K562 (cell line): ENCODE results near the gene PTPRB. TPM values are rescaled to one million over a fixed set of nuclear protein-coding genes. Genes with fewer than 3 reads are reported as not detected.
A peak's percentile ranks its signal among the peaks of the same experiment; 100 is the strongest.

Source experiments
- ATAC-seq: fragments of 200-7000 bp; cut with Tn5 transposase; 3 replicates; pipeline ENCODE4 v1.9.1; 2020; ENCODE audit warnings: moderate library complexity
- BruUV-seq: library from RNA; stranded (reverse); fragments of 400-500 nt; replicated peaks from 2 replicates; lab custom pipeline; 2021; lab: Mats Ljungman, UMichigan
- CTCF ChIA-PET: fragments of 300-600 bp; formaldehyde crosslinking; extraction: SDS; loops from one replicate; lab custom pipeline; 2021; ENCODE audit warnings: low intra/inter-chr PET ratio; lab: Yijun Ruan, JAX
- POLR2A ChIA-PET: fragments of 300-600, 350-650 bp; sonication (Branson Sonifier 250); formaldehyde crosslinking; extraction: SDS; loops from one replicate; lab custom pipeline; 2021; ENCODE audit warnings: antibody characterized with exemption, inconsistent platforms; lab: Yijun Ruan, JAX
- DNase-seq, 4 experiments: peaks; one replicate each; pipeline versions ENCODE4 v3.0.0 to v3.0.0-alpha.2; 2011 to 2018; ENCODE audit warnings: low spot score in 3 of 4, mixed read lengths in 3 of 4; ENCODE audit errors: extremely low read depth in 1 of 4
- FAIRE-seq: peaks from 2 replicates; lab custom pipeline; 2011; peaks lifted over from hg19 to GRCh38; lab: Jason Lieb, UNC
- H2AFZ ChIP-seq: 2 replicates; pipeline ENCODE4 v1.6.0; 2011; ENCODE audit warnings: low read depth, low read length, control low read depth, inconsistent platforms
- H3K27ac ChIP-seq: fragments of 200-600 bp; 3 replicates; pipeline ENCODE4 v1.8.0; 2011; ENCODE audit warnings: low read depth, mild to moderate bottlenecking, control low read depth, inconsistent platforms, low read length, moderate library complexity, mixed read lengths; ENCODE audit errors: extremely low read depth
- H3K27me3 ChIP-seq, 2 experiments: fragments of 300-600 bp in 1 of 2; 2 replicates in 1 of 2; 3 replicates in 1 of 2; pipeline versions ENCODE4 v1.6.0 to v1.8.0; 2011; ENCODE audit warnings: inconsistent platforms in 2 of 2, low read length in 2 of 2, mild to moderate bottlenecking in 1 of 2, mixed read lengths in 1 of 2, moderate library complexity in 1 of 2; ENCODE audit not compliant: control insufficient read depth in 2 of 2, insufficient read depth in 2 of 2
- H3K36me3 ChIP-seq: fragments of 300-600 bp; 3 replicates; pipeline ENCODE4 v1.8.0; 2011; ENCODE audit warnings: mild to moderate bottlenecking, low read length, inconsistent platforms; ENCODE audit not compliant: control insufficient read depth, insufficient read depth
- H3K4me1 ChIP-seq, 2 experiments: fragments of 200-600 bp in 1 of 2; replicated peaks in 1 of 2; 2 replicates in 1 of 2; 3 replicates in 1 of 2; pipeline versions ENCODE4 v1.5.1 to v1.8.0; 2011; ENCODE audit warnings: inconsistent platforms in 2 of 2, low read length in 2 of 2, mild to moderate bottlenecking in 1 of 2, mixed read lengths in 1 of 2, moderate library complexity in 1 of 2; ENCODE audit not compliant: control insufficient read depth in 2 of 2, insufficient read depth in 2 of 2
- H3K4me2 ChIP-seq: 2 replicates; pipeline ENCODE4 v1.6.1; 2011; ENCODE audit warnings: low read length, control low read depth, inconsistent platforms, mixed read lengths; ENCODE audit not compliant: insufficient read depth
- H3K4me3 ChIP-seq: fragments of 200-600 bp; sonication (generic), shearing (Covaris generic); 2 replicates; pipeline ENCODE4 v1.5.1; 2016; ENCODE audit warnings: control low read depth, inconsistent platforms
- H3K79me2 ChIP-seq: fragments of 200-600 bp; 3 replicates; pipeline ENCODE4 v1.8.0; 2011; ENCODE audit warnings: low read length, inconsistent platforms; ENCODE audit not compliant: control insufficient read depth, insufficient read depth
- H3K9ac ChIP-seq, 2 experiments: 2 replicates each; pipeline versions ENCODE4 v1.6.0 to v1.6.1; 2011; ENCODE audit warnings: low read depth in 2 of 2, low read length in 2 of 2, control low read depth in 1 of 2, inconsistent platforms in 1 of 2, mild to moderate bottlenecking in 1 of 2, mixed read lengths in 1 of 2; ENCODE audit not compliant: insufficient read depth in 1 of 2
- H3K9me1 ChIP-seq: one replicate; pipeline ENCODE4 v1.6.0; 2011; ENCODE audit warnings: inconsistent platforms, mild to moderate bottlenecking, low read length, moderate library complexity; ENCODE audit not compliant: control insufficient read depth, insufficient read depth
- H3K9me3 ChIP-seq: replicated peaks from 2 replicates; pipeline ENCODE4 v1.5.1; 2011; ENCODE audit warnings: low read depth, low read length, inconsistent platforms; ENCODE audit not compliant: control insufficient read depth, insufficient read depth
- H4K20me1 ChIP-seq: replicated peaks from 2 replicates; pipeline ENCODE4 v1.6.1; 2011; ENCODE audit warnings: low read length, inconsistent platforms, mixed read lengths; ENCODE audit not compliant: control insufficient read depth, insufficient read depth
- ATF3 ChIP-seq, 2 experiments: fragments of 450-650 bp in 1 of 2; sonication (generic) in 1 of 2; formaldehyde crosslinking in 1 of 2; IDR thresholded peaks in 1 of 2; conservative IDR thresholded peaks in 1 of 2; 2 replicates each; pipeline versions ENCODE4 v1.6.1 to v1.8.1; 2016 to 2023; ENCODE audit warnings: mild to moderate bottlenecking in 2 of 2, moderate library complexity in 2 of 2, inconsistent platforms in 1 of 2, missing genetic modification reagents in 1 of 2
- C11orf30 ChIP-seq: fragments of 450-650 bp; IDR thresholded peaks from 2 replicates; pipeline ENCODE4 v1.6.1; 2016; ENCODE audit warnings: low read depth, mild to moderate bottlenecking
- ELK3 ChIP-seq: fragments of 450-650 bp; formaldehyde crosslinking; IDR thresholded peaks from 2 replicates; pipeline ENCODE4 v1.4.0; 2020; ENCODE audit warnings: mild to moderate bottlenecking
- HDAC8 ChIP-seq: fragments of 450-650 bp; IDR thresholded peaks from 2 replicates; pipeline ENCODE4 v1.6.1; 2016; ENCODE audit warnings: mild to moderate bottlenecking, missing genetic modification characterization, moderate library complexity, missing compliant biosample characterization
- MAFF ChIP-seq: IDR thresholded peaks from 2 replicates; pipeline ENCODE4 v1.6.1; 2012; ENCODE audit warnings: low read length, improper control_type of control experiment
- NR2C2 ChIP-seq, 2 experiments: fragments of 200-800 bp in 1 of 2; sonication (Bioruptor generic) in 1 of 2; sonication (generic) in 1 of 2; formaldehyde crosslinking in 1 of 2; IDR thresholded peaks; 2 replicates each; pipeline versions ENCODE4 v1.6.1 to v1.8.0; 2016 to 2022; ENCODE audit warnings: mild to moderate bottlenecking in 1 of 2, missing compliant biosample characterization in 1 of 2, missing genetic modification characterization in 1 of 2, missing genetic modification reagents in 1 of 2
- NR3C1 ChIP-seq: sonication (generic); formaldehyde crosslinking; IDR thresholded peaks from 2 replicates; pipeline ENCODE4 v1.8.1; 2022; ENCODE audit warnings: missing genetic modification reagents
- OTX1 ChIP-seq: fragments of 450-650 bp; formaldehyde crosslinking; IDR thresholded peaks from 2 replicates; pipeline ENCODE4 v1.4.0; 2022; ENCODE audit warnings: mild to moderate bottlenecking
- YBX1 ChIP-seq: fragments of 450-650 bp; IDR thresholded peaks from 2 replicates; pipeline ENCODE4 v1.7.1; 2016; ENCODE audit warnings: mild to moderate bottlenecking
- ZKSCAN1 ChIP-seq: fragments of 150-350 bp; IDR thresholded peaks from 2 replicates; pipeline ENCODE4 v1.6.1; 2016; ENCODE audit warnings: low read depth, low read length
- ZNF23 ChIP-seq: fragments of 250-450 bp; sonication (Bioruptor Pico); IDR thresholded peaks from 2 replicates; pipeline ENCODE4 v1.4.0; 2020; ENCODE audit warnings: mild to moderate bottlenecking
- ZNF316 ChIP-seq: fragments of 450-650 bp; IDR thresholded peaks from 2 replicates; pipeline ENCODE4 v1.6.1; 2016
- ZNF518B ChIP-seq: fragments of 250-450 bp; sonication (Bioruptor Pico); IDR thresholded peaks from 2 replicates; pipeline ENCODE4 v1.5.0; 2021; ENCODE audit warnings: mild to moderate bottlenecking, moderate library complexity
- ZNF707 ChIP-seq: fragments of 250-450 bp; sonication (Bioruptor Pico); conservative IDR thresholded peaks from 2 replicates; pipeline ENCODE4 v1.8.0; 2022; ENCODE audit warnings: inconsistent platforms, mild to moderate bottlenecking, moderate library complexity
- WGBS: fragments of 100-300 bp; shearing (Covaris generic); methylation state at CpG from one replicate; pipeline ENCODE4 v1.1.6; 2016; ENCODE audit warnings: low coverage, mixed read lengths; ENCODE audit not compliant: insufficient coverage; ENCODE audit errors: missing lambda C conversion rate; 5-methylcytosine and 5-hydroxymethylcytosine counted together
- in situ Hi-C: fragments of 300-500 bp; cut with MboI; formaldehyde crosslinking; loops from 4 replicates; pipeline ENCODE4 v1.15.0; 2018; ENCODE audit warnings: inconsistent platforms, mixed read lengths
- intact Hi-C: fragments of 100-400 bp; cut with micrococcal nuclease; formaldehyde crosslinking; loops from 2 replicates; pipeline ENCODE4 v1.14.2; 2022
- polyA plus RNA-seq, 8 experiments: library from polyadenylated mRNA; depleted of rRNA in 4 of 8; stranded (reverse) in 5 of 8; unstranded in 3 of 8; fragments of >200 nt; fragmentation: Nextera tagmentation in 2 of 8; fragmentation: Illumina TruSeq in 1 of 8; extraction: Ambion mirVana in 2 of 8; extraction: Trizol in 1 of 8; gene quantifications; 2 replicates each; pipeline versions ENCODE4 v1.2.1 to v1.2.3, GENCODE V29; 2011 to 2014; ENCODE audit warnings: inconsistent platforms in 1 of 8, missing spikeins in 1 of 8
- total RNA-seq, 7 experiments: library from RNA; depleted of rRNA in 6 of 7; stranded (reverse); fragments of >200 nt in 6 of 7; fragmentation: Illumina TruSeq in 2 of 7; extraction: Trizol in 2 of 7; gene quantifications; 2 replicates each; pipeline versions ENCODE4 v1.2.1 to v1.2.3, GENCODE V29; 2011 to 2021; ENCODE audit warnings: low replicate concordance in 1 of 7
- TF ChIP-seq, protein P1 (sequence below): fragments of 450-650 bp; formaldehyde crosslinking; IDR thresholded peaks from 2 replicates; pipeline ENCODE4 v1.4.0; 2020; ENCODE audit warnings: mild to moderate bottlenecking, moderate library complexity

Gene PTPRB
- total and polyA plus RNA-seq, 9 of the 15 experiments (the other 6 are each of a cell fraction or from before 2014, with no cell fraction given) = 0.46 to 5.9 (median 3.1) TPM

- TF ChIP-seq, protein P1, sequence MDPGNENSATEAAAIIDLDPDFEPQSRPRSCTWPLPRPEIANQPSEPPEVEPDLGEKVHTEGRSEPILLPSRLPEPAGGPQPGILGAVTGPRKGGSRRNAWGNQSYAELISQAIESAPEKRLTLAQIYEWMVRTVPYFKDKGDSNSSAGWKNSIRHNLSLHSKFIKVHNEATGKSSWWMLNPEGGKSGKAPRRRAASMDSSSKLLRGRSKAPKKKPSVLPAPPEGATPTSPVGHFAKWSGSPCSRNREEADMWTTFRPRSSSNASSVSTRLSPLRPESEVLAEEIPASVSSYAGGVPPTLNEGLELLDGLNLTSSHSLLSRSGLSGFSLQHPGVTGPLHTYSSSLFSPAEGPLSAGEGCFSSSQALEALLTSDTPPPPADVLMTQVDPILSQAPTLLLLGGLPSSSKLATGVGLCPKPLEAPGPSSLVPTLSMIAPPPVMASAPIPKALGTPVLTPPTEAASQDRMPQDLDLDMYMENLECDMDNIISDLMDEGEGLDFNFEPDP (CRISPR knock-in tag) = no peak
- TF ChIP-seq OTX1 (no peak), ATF3 (IDR thresholded peaks at IDR 0.05) (no peak), ATF3 (CRISPR knock-in tag; conservative IDR thresholded peaks at IDR 0.05) (no peak), ZNF707 (CRISPR knock-in tag) (no peak), ZNF23 (no peak)
These were observed 56.0 kb downstream of the PTPRB start (continued) for GRCh38 chr12:70581208-70581607.

- Histone ChIP-seq H2AFZ (no peak overlapping the region), H3K9me1 (no peaks in the 10 kb centered on the region), H3K4me3 (no peak overlapping the region), H3K4me2 (no peak overlapping the region), H3K9ac (no peak overlapping the region), H3K27me3 (no peaks in the 10 kb centered on the region), H3K79me2 (no peaks in the 10 kb centered on the region), H3K36me3 (peaks cover 6% of the 10 kb centered on the region; the same call in 1 of the 3 replicates), H3K9me3 (no peaks in the 10 kb centered on the region), H4K20me1 (no peaks in the 10 kb centered on the region), H3K27ac (no peak overlapping the region), H3K4me1 (no peaks in the 10 kb centered on the region)
- CTCF ChIA-PET = interaction anchor here (0.6 to 2.1 kb wide), 4 partner anchors 74 to 698 kb away, joined by 3 to 21 read pairs (median 6); no protein-coding TSS in a partner anchor
- in situ Hi-C loops = loop anchor here (25.0 kb wide), 1 partner anchor 435 kb away; no protein-coding TSS in a partner anchor
- DNase-seq (no peak), ATAC-seq (no peak), FAIRE-seq (no peak)
- no TSS peak for BruUV-seq
- 7% methylated on average over 3 of the region's 3 CpGs for WGBS
- TF ChIP-seq HDAC8 = no peak
- TF ChIP-seq ZNF316 = peak; percentile 50; the same call in 1 of the 2 replicates
- no peak for TF ChIP-seq ELK3
- TF ChIP-seq ZKSCAN1 = no peak
- TF ChIP-seq ZNF518B = no peak
- no peak for TF ChIP-seq NR3C1
- no peak for TF ChIP-seq NR2C2 (CRISPR knock-in tag; IDR thresholded peaks at IDR 0.05)
- no peak for TF ChIP-seq NR2C2 (tag; IDR thresholded peaks at IDR 0.05)
- TF ChIP-seq MAFF = peak; percentile 24; the same call in 1 of the 2 replicates
- TF ChIP-seq C11orf30 = peak; percentile 12; the same call in 1 of the 2 replicates
- TF ChIP-seq YBX1 = no peak
- intact Hi-C loops = loop anchor here (1.0 to 10.0 kb wide), 6 partner anchors 362 to 792 kb away; no protein-coding TSS in a partner anchor
- POLR2A ChIA-PET = no interaction called here
These were observed 60.0 kb downstream of the PTPRB start for GRCh38 chr12:70577283-70577634.
